Mucosa of descending colon (tissue), 3 donors: Measurements from ENCODE around the gene DMWD. TPM values are rescaled to one million over a fixed set of nuclear protein-coding genes. Genes with fewer than 3 reads are reported as not detected.
A peak's percentile ranks its signal among the peaks of the same experiment; 100 is the strongest.

Experiments used
- ATAC-seq: fragments of 200-7000 bp; cut with Tn5 transposase; one replicate; pipeline ENCODE4 v1.9.1; 2020; ENCODE audit warnings: mild to moderate bottlenecking, moderate library complexity
- DNase-seq, 3 donors: peaks; one replicate each; pipeline ENCODE4 v3.0.0-alpha.2; 2020
- H3K36me3 ChIP-seq: fragments of 200-600 bp; one replicate; pipeline ENCODE4 v1.8.0; 2021; ENCODE audit warnings: low read depth, mild to moderate bottlenecking
- H3K4me1 ChIP-seq: fragments of 200-600 bp; one replicate; pipeline ENCODE4 v1.8.0; 2021; ENCODE audit warnings: low read depth, mild to moderate bottlenecking
- H3K4me3 ChIP-seq: fragments of 200-600 bp; one replicate; pipeline ENCODE4 v1.8.0; 2021; ENCODE audit warnings: mild to moderate bottlenecking
- H3K9me3 ChIP-seq: fragments of 200-600 bp; one replicate; pipeline ENCODE4 v1.8.0; 2021; ENCODE audit warnings: mild to moderate bottlenecking
- CTCF ChIP-seq: fragments of 200-600 bp; IDR thresholded peaks from one replicate; pipeline ENCODE4 v1.8.0; 2022; ENCODE audit warnings: antibody characterized with exemption, mild to moderate bottlenecking
- intact Hi-C, 2 donors: fragments of 100-400 bp; cut with DNase I in 1 of 2; cut with micrococcal nuclease in 1 of 2; formaldehyde crosslinking; loops; one replicate each; pipeline versions ENCODE4 v1.11.0 to v1.11.1; 2022; cut with DNase I, micrococcal nuclease
- total RNA-seq, 3 donors: library from RNA; stranded (reverse); fragmentation: NEBNext Ultra II Directional in 2 of 3; extraction: Animal tissue kit (Norgen Biotek cat#: 25700) in 2 of 3; gene quantifications; one replicate each; pipeline versions ENCODE4 v1.2.1 to v1.2.4, GENCODE V29; 2021 to 2023
- donor health status: DM: no; HTN: no; CAD: no; lungs with moderate emphysema.
- donor health status: DM: no; HTN: no; CAD: no.
- donor health status: DM: no; HTN: yes; CAD: no.

DMWD gene
- total RNA-seq, 3 donors from 2014 or later = 33.2 to 67.1 (median 43.7) TPM

- Histone ChIP-seq H3K9me3 (no peaks in the 10 kb centered on the region), H3K4me1 (peaks cover 23% of the 10 kb centered on the region), H3K4me3 (no peak overlapping the region), H3K36me3 (no peaks in the 10 kb centered on the region)
- DNase-seq = peak in 1 of 3 donors; percentile 27
- ATAC-seq = no peak
- TF ChIP-seq CTCF = no peak
- intact Hi-C loops = no loop called here
These were observed 28.9 kb downstream of the DMWD start for GRCh38 chr19:45763691-45764294.

- H3K4me3 ChIP-seq = no peak overlapping the region
- H3K9me3 ChIP-seq = no peaks in the 10 kb centered on the region
- no peak for TF ChIP-seq CTCF
- H3K4me1 ChIP-seq = peaks cover 23% of the 10 kb centered on the region
- intact Hi-C loops = no loop called here
- ATAC-seq (no peak), DNase-seq (no peak)
- H3K36me3 ChIP-seq = no peaks in the 10 kb centered on the region
These were observed 29.6 kb downstream of the DMWD start for GRCh38 chr19:45762870-45763631.

GRCh38 chr19:45761714-45762113, 30.9 kb downstream of the DMWD start:
- H3K36me3 ChIP-seq = no peaks in the 10 kb centered on the region
- ATAC-seq = no peak
- intact Hi-C loops = no loop called here
- H3K4me3 ChIP-seq = no peak overlapping the region
- peaks cover 14% of the 10 kb centered on the region for H3K4me1 ChIP-seq
- no peaks in the 10 kb centered on the region for H3K9me3 ChIP-seq
- DNase-seq = no peak
- TF ChIP-seq CTCF = no peak

- no peaks in the 10 kb centered on the region for H3K9me3 ChIP-seq
- no peak overlapping the region for H3K4me3 ChIP-seq
- intact Hi-C loops = no loop called here
- DNase-seq = no peak
- no peak for TF ChIP-seq CTCF
- H3K4me1 ChIP-seq = peaks cover under 1% of the 10 kb centered on the region
- ATAC-seq = no peak
- H3K36me3 ChIP-seq = no peaks in the 10 kb centered on the region
These were observed 33.7 kb downstream of the DMWD start for GRCh38 chr19:45758921-45759320.

- Histone ChIP-seq H3K4me1 (no peaks in the 10 kb centered on the region), H3K4me3 (no peak overlapping the region), H3K36me3 (no peaks in the 10 kb centered on the region), H3K9me3 (no peaks in the 10 kb centered on the region)
- TF ChIP-seq CTCF = no peak
- no peak for DNase-seq
- ATAC-seq = no peak
- intact Hi-C loops = no loop called here
These were observed 35.0 kb downstream of the DMWD start for GRCh38 chr19:45757695-45758094.
